HG03342 (cell line): ENCODE results near the gene GPLD1.
"Not testable (repeated sequence)": the region's sequence is repeated elsewhere in the genome, so short reads cannot be mapped to it uniquely, and the experiment has no call there.

ENCODE experiments used
- ATAC-seq: cut with Tn5 transposase; IDR thresholded peaks from one replicate; pipeline ENCODE4 v1.9.1; 2021; ENCODE audit warnings: mild to moderate bottlenecking, moderate library complexity; ENCODE audit not compliant: unreplicated experiment

Gene GPLD1

DNA sequence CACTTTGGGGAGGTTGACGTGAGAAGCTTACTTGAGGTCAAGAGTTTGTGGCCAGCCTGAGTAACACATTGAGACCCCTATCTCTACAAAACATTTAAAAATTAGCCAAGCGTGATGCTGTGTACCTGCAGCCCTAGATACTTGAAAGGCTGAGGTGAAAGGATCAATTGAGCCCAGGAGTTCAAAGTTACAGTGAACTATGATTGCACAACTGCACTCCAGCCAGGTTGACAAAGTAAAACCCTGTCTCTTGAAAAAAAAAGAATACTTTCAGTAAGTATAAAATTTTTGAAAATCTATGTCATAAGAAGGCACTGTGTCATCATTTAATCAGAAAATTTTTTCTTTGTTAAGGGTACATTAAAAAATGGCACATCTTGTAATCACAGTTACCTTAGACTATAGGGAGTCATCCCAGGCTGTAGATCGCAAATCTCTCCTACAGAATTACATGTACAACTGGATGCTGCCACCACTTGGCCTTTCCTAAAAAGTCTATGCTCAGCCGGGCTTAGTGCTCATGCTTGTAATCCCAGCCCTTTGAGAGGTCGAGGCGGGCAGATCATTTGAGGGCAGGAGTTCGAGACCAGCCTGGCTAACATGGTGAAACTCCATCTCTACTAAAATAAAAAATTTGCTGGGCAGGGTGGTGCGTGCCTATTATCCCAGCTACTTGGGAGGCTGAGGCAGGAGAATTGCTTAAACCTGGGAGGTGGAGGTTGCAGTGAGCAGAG, 103.7 kb downstream of the GPLD1 start:
- ATAC-seq, result no peak

DNA sequence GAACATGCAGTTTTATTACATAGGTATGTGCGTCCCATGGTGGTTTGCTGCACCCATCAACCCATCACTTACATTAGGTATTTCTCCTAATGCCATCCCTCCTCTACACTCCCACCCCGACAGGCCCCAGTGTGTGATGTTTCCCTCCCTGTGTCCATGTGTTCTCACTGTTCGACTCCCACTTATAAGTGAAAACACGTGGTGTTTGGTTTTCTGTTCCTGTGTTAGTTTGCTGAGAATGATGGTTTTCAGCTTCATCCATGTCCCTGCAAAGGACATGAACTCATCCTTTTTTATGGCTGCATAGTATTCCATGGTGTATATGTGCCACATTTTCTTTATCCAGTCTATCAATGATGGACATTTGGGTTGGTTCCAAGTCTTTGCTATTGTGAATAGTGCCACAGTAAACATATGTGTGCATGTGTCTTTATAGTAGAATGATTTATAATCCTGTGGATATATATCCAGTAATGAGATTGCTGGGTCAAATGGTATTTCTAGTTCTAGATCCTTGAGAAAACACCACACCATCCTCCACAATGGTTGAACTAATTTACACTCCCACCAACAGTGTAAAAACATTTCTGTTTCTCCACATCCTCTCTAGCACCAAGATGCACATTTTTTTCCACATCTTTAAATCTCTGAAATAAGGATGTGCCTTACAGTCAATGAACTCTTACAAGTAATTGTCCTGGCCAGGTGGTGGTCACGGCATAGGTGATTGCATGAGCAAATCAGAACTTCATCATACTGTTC, 104.8 kb downstream of the GPLD1 start:
- not testable (repeated sequence) for ATAC-seq

DNA sequence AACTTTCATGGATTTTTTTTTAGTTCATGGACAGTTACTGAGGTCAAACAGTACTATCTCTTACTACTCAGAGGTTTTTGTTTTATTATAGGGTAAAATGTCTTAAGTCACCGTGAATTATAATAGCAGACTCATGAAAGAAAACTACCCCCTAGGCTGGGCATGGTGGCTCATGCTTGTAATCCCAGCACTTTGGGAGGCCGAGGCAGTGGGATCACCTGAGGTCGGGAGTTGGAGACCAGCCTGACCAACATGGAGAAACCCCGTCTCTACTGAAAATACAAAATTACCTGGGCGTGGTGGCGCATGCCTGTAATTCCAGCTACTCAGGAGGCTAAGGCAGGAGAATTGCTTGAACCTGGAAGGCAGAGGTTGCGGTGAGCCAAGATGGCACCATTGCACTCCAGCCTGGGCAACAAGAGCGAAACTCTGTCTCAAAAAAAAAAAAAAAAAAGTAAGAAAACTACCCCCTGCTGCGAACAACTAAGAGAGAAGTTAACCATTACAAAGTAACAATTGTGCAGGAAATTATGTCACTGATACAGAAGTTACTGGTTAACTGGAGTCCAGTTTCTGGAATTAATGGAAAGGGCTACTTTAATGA, 106.4 kb downstream of the GPLD1 start:
- not testable (repeated sequence) for ATAC-seq

DNA sequence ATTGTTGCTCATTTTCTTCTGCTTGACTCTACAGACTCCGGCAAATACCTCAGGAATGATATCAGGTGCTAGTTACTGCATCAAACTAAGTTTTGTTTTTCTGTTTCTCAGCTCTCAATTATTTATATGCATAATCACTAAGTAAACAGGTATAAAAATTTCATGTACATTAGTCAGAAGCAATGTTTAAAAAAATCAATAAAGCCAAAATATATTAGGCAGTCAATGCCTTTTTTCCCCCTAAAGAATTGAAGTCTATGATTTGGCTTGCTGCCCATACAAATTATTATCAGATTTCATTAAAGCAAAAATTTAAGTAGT, 107.2 kb downstream of the GPLD1 start:
- no peak for ATAC-seq

DNA sequence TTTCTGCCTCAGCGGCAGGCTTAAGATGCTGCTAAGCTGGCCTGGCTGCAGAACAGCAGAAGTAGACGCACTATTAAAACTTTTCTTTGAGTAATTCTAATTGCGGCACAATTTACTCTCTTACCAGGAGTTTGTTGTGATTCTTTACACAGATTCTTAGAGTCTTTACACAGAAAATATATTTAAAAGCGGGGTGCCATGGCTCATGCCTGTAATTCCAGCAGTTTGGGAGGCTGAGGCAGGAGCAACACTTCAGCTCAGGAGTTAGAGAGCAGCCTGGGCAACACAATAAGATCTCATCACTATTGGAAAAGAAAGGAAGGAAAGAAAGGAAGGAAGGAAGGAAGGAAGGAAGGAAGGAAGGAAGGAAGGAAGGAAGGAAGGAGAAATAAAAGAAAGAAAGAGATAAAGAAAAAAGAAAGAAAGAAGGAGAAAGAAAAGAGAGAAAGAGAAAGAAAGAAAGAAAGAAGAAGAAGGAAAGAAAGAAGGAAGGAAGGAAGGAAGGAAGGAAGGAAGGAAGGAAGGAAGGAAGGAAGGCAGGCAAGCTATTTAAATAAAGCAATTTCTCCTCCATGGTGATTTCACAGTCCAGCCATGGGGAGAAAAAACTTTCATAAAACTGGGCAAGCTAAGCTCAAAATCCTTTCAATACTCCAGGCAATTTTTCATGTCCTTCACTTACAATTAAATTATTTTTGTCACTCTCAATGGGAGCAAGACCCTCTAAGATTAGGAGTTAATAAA, 107.7 kb downstream of the GPLD1 start:
- ATAC-seq, result no peak

DNA sequence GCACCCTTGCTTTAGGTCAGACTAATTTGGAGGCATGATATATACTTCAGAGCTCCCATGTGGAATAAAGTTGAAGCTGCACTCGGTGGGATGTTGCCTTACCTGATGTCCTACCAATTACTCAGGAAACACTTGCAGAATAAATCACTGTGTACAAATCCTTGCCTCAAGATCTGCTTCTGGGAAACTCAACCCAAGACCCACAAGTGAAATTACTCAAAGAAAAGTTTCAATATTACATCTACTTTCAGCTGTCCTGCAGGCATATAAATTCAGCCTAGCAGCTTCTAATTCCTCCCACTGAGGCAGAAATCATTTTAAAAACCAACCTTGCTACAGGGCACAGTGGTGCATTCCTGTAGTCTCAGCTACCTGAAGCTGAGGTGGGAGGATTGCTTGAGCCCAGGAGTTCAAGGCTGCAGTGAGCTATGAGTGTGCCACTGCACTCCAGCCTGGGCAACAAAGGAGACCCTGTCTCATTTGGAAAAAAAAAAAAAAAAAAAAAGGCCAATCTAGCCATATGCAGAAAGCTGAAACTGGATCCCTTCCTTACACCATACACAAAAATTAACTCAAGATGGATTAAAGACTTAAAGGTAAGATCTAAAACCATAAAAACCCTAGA, 110.8 kb downstream of the GPLD1 start:
- no peak for ATAC-seq
